LNCaP clone FGC (cell line): ENCODE measurements around the gene PSD4.
A peak's percentile ranks its signal among the peaks of the same experiment; 100 is the strongest.

Experiments used
- DNase-seq: peaks from one replicate; pipeline ENCODE4 v3.0.0-alpha.2; 2011; ENCODE audit warnings: low read depth
- H3K4me3 ChIP-seq: 2 replicates; pipeline ENCODE4 v1.5.1; 2011; ENCODE audit warnings: mild to moderate bottlenecking, low read depth, low read length, control low read depth
- CTCF ChIP-seq: IDR thresholded peaks from 2 replicates; pipeline ENCODE4 v1.5.1; 2012; ENCODE audit warnings: mild to moderate bottlenecking; ENCODE audit not compliant: control insufficient read depth, insufficient read depth; ENCODE audit errors: extremely low read depth

The PSD4 gene

DNA sequence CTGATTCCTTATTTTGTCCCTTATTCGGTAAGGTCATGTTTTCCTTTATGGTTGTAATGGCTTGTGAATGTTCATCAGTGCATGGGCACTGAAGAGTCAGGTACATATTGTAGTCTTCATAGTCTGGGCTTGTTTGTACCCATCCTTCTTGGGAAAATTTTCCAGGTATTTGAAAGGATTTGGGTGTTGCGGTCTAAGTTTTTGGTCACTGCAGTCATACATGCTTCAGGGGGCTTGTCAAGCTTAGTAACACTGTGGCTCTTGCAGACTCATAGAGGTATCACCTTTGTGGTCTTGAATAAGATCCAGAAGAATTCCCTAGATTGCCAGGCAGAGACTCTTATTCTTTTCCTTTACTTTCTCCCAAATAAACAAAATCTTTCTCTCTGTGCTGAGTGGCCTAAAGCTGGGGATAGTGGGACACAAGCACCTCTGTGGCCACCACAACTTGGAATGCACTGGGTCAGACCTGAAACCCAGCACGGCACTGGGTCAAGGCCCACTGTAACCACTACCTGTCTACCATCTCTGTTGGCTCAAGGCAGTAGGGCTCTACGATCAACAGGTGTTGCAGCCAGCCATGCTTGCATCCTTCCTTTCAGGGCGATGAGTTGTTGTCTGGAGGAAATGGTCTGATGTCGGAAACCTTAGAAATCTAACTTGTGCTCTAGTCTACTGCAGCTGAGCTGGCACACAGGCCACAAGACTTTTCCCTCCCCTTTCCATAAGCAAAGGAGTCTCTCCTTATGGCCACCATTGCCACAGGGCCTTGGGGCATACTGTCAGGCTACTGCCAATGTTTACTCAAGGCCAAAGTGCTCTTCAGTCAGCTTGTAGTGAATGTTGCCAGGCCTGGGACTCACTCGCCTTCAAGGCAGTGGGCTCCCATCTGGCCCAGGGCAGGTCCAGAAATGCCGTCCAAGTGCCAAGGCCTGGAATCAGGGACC, 24.9 kb upstream of the PSD4 start:
- DNase-seq: no peak
- H3K4me3 ChIP-seq: no peak overlapping the region

DNA sequence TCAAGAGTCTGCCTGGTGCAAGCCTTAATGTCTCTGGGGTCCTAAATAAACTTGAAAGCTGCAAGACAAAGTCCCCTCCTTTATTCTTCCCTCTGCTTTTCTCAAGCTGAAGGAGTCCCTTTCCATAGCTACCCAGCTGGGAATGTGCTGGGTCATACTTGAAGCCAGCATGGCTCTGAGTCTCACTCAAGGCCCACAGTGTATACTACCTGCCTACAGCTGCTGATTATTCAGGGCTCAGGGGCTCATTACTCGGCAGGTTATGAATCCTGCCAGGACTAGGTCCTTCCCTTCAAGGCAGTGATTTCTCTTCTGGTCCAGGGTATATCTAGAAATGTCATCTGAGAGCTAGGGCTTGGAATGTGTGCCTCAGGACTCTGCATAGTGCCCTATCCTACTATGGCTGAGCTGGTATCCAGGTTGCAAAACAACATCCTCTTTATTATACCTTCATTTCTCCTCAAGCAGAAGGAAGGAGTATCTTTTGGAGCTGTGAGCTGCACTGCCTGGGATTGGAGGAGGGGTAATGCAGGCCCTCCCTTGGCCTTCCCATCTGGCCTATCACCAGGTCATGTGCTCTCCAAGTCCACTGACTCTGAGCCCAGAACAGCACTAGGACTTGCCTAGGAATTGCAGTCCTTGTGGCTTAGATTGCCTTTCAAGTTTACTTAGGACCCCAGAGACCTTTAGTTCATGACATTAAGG, 24.1 kb upstream of the PSD4 start:
- no peak for DNase-seq

More for the DNA sequence above, 24.9 kb upstream of the PSD4 start:
- TF ChIP-seq CTCF: no peak

DNA sequence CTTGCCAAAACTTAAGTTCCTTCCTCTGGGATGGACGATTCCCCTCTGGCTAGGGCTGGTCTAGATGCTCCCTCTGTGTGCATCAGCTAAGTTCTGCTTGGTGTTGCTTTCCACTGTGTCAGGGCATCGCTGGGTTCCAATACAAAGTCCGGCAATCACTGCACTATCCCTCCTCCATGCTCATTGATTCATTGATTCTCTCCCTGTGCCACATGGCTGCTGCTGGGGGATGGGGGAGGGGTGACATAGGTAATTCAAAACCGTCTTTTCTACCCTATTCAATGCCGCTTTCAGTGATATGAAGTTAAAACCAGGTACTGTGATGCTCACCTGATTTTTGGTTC, 23.5 kb upstream of the PSD4 start:
- no peak for TF ChIP-seq CTCF
- H3K4me3 ChIP-seq: no peak overlapping the region

More for the DNA sequence above, 24.1 kb upstream of the PSD4 start:
- no peak overlapping the region for H3K4me3 ChIP-seq
- TF ChIP-seq CTCF: no peak

GRCh38 chr2:113155331-113155730, 18.4 kb upstream of the PSD4 start:
- no peak for TF ChIP-seq CTCF
- no peak overlapping the region for H3K4me3 ChIP-seq
- DNase-seq: no peak

More for the DNA sequence above, 23.5 kb upstream of the PSD4 start:
- no peak for DNase-seq

DNA sequence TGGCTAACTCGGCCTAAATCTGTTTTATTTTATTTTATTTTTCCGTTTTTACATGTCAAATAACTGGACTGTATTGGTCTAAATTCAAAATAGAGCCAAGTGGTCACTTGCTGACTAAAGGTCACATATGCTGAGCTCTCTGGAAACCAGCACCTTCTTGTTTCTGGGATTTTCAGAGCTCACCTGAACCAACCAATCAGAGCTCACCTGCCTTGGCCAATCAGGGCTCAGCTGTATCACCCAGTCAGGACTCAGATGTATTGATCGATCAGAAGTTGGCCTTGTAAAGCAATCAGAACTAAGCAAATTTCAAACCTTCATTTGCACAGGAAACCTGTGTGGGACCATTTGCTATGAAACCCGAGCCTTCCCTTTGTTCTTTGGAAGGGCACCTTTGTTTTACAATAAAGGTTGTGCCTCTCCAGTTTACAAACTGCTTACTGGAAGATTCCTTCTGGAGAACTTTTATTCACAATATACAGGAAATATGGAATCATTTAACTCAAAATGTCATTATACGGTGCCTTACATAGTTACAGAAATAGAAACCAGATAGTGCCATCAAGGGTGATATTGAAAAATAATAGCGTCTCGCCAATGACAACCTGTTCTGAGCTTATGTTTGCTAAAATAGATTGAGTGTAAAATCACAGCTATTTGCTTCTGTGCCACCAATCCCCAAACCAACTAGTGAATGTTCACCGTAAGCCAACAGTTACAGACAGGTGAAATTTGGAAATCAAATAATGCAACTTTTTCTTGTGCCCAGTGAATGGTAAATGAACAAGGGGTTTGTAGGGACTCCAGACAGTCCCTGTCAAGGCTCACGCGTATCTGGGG, 17.3 kb upstream of the PSD4 start:
- no peak for DNase-seq
- peak overlapping the region; percentile 28 for H3K4me3 ChIP-seq
- TF ChIP-seq CTCF: no peak

- peak overlapping the region; percentile 73 for H3K4me3 ChIP-seq
- DNase-seq: no peak
- 0 out of 2 replicates have a peak, but pooled peaks have one; percentile 2 for TF ChIP-seq CTCF
These were observed 16.5 kb upstream of the PSD4 start for GRCh38 chr2:113157118-113157896.
